SH-SY5Y (cell line): ENCODE results near the gene DYNC2H1.

Source experiments
- GATA2 ChIP-seq: IDR thresholded peaks from 2 replicates; pipeline ENCODE4 v1.6.1; 2011; ENCODE audit warnings: mild to moderate bottlenecking, low read depth, low read length
- GATA3 ChIP-seq: IDR thresholded peaks from 2 replicates; pipeline ENCODE4 v1.6.1; 2011; ENCODE audit warnings: low read depth, mild to moderate bottlenecking, low read length, moderate library complexity

DNA sequence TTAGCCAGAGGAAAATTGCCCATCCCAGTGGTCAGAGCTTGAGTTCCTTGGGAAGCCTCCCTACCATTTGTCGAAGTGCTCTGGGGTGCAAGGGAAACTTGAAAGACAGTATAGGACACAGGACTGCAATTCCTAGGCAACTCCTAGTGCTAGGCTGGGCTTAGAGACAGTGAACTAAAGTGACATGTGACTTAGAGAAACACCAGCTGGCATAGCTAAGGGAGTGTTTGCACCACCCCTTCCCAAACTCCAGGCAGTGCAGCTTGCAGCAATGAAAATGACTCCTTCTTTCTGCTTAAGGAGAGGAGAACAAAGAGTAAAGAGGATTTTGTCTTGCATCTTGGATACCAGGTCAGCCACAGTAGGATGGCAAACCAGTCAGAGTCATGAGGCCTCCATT lies 388.0 kb downstream of the DYNC2H1 start:
- TF ChIP-seq GATA2 (no peak), GATA3 (no peak)
